MG63 (cell line): ENCODE results near the gene COL9A1. TPM values are rescaled to one million over a fixed set of nuclear protein-coding genes. Genes with fewer than 3 reads are reported as not detected.

ENCODE experiments used
- DNase-seq: peaks from one replicate; pipeline ENCODE4 v3.0.0-alpha.2; 2020
- H3K27me3 ChIP-seq: fragments of 250-450 bp; sonication (Bioruptor Pico); 2 replicates; pipeline ENCODE4 v1.5.1; 2020; ENCODE audit warnings: mild to moderate bottlenecking, moderate library complexity
- H3K36me3 ChIP-seq: fragments of 250-450 bp; sonication (Bioruptor Pico); 2 replicates; pipeline ENCODE4 v1.5.1; 2020; ENCODE audit warnings: mild to moderate bottlenecking, moderate library complexity
- H3K4me3 ChIP-seq: fragments of 250-450 bp; sonication (Bioruptor Pico); 2 replicates; pipeline ENCODE4 v1.5.1; 2020; ENCODE audit warnings: mild to moderate bottlenecking, moderate library complexity
- H3K9me3 ChIP-seq: fragments of 250-450 bp; sonication (Bioruptor Pico); 2 replicates; pipeline ENCODE4 v1.5.1; 2020; ENCODE audit warnings: mild to moderate bottlenecking, moderate library complexity
- total RNA-seq: library from RNA; depleted of rRNA; stranded (reverse); fragments of >200 nt; shearing (Covaris generic); gene quantifications from 2 replicates; pipeline ENCODE4 v1.2.3, GENCODE V29; 2014; ENCODE audit warnings: low replicate concordance; rRNA removed

COL9A1 gene
- total RNA-seq, 1 experiment from 2014 or later = not detected

GRCh38 chr6:70168681-70169377 lies 134.1 kb downstream of the COL9A1 start:
- H3K9me3 ChIP-seq = no peaks in the 10 kb centered on the region
- no peaks in the 10 kb centered on the region for H3K36me3 ChIP-seq
- H3K4me3 ChIP-seq = no peak overlapping the region
- no peak for DNase-seq
- H3K27me3 ChIP-seq = peaks cover 18% of the 10 kb centered on the region

Other genes with a start within 250 kb of the COL9A1 start
- 5.6 and 6.7 TPM in 2 replicates for gene FAM135A, start 110.4 kb upstream of the COL9A1 start, total RNA-seq